Activated CD8-positive, alpha-beta memory T cell treated with anti-CD3 and anti-CD28 coated beads, Interleukin-2, amount 50 U/mL, for 24 hours (primary cell): ENCODE measurements around the gene WDHD1.
"Not testable (repeated sequence)": the region's sequence is repeated elsewhere in the genome, so short reads cannot be mapped to it uniquely, and the experiment has no call there.

ENCODE experiments used
- DNase-seq: peaks from one replicate; pipeline ENCODE4 v3.0.0-alpha.2; 2020; ENCODE audit errors: extremely low read depth

Gene WDHD1, protein sequence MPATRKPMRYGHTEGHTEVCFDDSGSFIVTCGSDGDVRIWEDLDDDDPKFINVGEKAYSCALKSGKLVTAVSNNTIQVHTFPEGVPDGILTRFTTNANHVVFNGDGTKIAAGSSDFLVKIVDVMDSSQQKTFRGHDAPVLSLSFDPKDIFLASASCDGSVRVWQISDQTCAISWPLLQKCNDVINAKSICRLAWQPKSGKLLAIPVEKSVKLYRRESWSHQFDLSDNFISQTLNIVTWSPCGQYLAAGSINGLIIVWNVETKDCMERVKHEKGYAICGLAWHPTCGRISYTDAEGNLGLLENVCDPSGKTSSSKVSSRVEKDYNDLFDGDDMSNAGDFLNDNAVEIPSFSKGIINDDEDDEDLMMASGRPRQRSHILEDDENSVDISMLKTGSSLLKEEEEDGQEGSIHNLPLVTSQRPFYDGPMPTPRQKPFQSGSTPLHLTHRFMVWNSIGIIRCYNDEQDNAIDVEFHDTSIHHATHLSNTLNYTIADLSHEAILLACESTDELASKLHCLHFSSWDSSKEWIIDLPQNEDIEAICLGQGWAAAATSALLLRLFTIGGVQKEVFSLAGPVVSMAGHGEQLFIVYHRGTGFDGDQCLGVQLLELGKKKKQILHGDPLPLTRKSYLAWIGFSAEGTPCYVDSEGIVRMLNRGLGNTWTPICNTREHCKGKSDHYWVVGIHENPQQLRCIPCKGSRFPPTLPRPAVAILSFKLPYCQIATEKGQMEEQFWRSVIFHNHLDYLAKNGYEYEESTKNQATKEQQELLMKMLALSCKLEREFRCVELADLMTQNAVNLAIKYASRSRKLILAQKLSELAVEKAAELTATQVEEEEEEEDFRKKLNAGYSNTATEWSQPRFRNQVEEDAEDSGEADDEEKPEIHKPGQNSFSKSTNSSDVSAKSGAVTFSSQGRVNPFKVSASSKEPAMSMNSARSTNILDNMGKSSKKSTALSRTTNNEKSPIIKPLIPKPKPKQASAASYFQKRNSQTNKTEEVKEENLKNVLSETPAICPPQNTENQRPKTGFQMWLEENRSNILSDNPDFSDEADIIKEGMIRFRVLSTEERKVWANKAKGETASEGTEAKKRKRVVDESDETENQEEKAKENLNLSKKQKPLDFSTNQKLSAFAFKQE

DNA sequence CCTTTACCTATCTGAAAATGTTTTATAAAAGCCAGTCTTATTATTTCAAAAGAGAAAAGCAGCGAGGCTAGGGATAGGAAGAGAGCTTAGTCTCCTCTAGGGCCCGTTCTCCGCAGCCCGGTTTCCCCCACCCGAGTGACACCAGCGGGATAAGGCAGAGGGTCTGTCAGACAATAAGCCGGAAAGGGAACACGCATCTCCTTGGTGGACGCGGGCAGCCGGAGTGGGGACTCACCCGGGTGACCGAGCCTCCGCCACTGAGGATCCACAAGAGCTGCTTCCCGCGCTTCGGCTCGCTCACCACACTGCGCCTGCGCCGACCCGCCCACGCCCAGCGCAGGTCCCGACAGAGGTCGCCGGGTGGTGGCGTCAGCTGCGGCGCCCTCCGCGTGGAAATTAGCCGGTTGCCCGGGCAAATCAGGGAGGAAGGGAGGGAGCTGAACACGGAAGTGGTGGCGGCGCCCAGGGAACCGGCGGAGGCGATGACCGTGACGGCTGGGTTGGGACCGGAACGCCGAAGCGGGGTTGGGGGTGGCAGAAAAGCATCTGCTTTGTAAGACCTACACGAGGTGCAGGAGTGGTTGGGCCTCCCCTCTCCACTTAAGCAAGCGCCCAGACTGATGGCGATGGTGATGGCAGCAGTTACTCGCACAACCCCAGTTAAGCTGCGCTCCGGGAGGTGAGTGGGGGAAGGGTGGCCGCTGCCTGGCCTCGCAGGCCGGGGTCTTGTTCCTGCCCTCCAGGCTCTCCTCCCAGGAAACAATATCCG lies at the start of gene WDHD1, which contains the start of gene SOCS4:
Gene WDHD1, minus strand, starts transcription at position 307 of the 769 bp plus-strand sequence. CDS start 312 bp downstream, outside the sequence.
Gene SOCS4, plus strand, starts transcription at position 444 of the 769 bp plus-strand sequence. CDS start 15,806 bp downstream, outside the sequence.
- peak; percentile 90 for DNase-seq

DNA sequence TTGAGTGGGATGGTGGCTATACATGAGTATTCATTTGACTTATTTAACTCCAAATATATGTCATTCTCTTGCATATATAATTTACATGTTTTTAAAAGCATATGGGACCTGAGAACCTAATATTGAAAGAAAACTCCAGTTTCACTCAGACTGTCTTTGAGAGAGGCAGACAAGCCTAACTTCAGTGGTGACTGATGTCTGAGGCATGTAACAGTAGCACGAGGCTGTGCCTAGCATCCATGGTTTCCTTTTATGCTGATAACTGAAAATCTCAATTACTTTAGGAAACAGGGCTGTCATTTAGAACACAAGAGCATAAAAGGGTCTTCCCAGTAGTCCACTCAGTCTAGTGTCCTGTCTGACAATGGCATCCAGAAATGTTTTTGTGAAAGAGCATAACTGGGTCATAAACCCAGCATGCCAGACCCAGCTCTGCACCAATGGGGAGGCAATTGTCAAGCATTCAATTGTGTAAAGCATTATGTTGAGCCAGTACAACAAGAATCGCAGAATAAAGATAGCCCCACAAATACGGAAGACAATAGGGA lies 48.8 kb upstream of the WDHD1 start:
- no peak for DNase-seq

DNA sequence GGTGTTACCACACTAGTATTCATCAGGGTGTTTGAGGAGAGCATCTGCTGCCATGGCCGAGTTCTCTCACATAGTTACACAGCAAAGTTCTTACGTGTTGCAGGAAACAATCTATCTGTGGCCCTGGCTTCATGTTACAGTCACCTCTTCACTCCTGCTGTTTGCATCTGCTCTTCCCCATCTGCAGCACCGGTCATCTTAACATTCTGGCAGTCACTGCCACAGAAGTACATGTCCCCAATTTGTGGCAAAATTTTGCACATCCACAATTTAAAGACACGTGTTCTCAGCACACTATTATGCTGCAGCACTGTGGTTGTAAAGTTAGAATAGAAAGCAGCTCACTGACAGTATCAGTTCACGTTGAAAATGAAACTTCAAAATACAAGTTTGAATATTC lies 47.8 kb upstream of the WDHD1 start:
- no peak for DNase-seq

DNA sequence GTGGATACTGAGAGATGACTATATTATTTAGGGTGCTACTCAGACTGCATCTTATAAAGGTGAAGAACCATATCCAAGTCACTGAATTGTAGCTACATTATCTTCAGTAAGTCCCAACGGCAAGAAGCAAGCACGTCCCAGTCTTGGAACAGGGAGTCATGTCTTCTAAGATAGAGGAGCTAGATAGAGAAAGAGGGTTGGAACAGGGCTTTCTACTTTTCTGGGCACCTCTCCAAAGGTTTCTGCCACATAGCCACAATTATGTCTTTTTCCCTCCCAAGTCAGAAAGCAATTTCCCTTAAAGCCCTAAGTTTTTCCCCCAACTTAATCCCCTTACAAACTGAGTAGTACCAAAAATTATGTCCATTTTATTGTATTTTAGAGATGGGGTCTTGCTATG lies 47.0 kb upstream of the WDHD1 start:
- no peak for DNase-seq

DNA sequence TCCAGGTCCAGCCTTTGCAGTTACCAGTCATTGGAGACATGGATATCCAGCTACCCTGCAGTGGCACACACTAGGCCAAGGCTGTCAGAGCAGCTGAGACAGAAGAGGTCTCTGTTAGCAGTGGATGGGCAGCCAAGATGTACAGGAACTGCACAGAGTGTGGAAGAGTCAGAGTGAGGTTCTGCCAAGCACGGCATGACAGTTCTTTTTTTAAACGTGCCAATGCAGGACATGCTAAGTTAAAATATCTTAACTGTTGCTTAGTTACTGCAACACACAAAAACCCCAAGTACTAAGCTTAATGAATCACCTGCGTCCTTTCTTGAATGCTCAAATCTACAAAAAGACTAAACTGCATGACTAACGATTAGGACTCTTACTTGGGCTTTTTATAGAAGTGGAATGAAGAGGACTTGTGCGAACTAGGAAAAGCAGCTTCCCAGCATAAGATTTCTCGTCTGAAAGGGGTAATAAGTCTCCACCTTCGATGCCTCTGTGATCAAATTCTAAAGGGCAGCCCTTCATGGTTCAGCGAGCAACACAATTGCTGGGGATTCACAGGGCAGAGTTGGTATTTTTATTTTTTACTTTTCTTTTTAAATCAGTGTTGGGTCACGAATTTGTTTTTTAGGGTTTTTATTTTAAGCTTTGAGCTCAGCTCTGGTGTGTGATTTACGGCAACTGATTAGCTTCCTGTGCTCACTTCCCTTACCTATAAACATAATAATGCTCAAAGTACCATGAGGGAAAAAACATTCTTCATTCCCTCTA lies 45.2 kb upstream of the WDHD1 start:
- DNase-seq: no peak

DNA sequence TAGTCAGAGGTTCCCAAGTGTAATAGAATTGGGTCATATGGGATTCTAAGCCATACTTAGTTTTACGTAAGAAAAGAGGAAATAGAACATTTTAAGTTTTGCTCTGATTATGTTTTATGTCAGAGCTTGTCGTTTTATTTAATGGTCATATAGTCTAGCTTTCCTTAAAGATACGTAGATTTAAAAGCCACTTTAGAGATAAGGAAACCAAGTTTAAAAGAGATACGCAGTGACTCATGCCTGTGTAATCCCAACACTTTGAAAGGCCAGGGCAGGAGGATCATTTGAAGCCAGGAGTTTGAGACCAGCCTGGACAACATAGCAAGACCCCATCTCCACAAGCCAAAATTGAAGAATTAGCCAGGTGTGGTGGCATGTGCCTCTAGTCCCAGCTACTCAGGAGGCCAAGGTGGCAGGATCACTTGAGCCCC lies 44.1 kb upstream of the WDHD1 start:
- DNase-seq: no peak

DNA sequence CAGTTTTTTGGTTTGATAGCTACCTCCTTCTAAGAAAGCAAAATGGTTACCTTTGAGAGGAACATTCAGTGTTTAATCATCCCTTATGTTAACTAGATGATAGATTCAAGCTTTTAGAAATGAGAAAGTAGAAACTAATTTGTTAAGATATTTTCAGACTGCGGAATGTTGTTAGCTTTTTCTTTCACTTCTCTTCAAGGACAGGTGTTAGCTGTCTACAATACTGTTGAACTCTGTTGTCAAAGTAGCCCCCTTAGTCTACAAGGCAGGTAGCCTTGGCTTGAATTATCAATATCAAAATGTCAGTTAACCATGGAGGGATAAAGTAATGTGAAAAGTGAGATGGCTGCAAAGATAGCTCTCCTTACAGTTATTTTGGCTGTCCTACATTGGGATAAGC lies 39.3 kb upstream of the WDHD1 start:
- DNase-seq: no peak

DNA sequence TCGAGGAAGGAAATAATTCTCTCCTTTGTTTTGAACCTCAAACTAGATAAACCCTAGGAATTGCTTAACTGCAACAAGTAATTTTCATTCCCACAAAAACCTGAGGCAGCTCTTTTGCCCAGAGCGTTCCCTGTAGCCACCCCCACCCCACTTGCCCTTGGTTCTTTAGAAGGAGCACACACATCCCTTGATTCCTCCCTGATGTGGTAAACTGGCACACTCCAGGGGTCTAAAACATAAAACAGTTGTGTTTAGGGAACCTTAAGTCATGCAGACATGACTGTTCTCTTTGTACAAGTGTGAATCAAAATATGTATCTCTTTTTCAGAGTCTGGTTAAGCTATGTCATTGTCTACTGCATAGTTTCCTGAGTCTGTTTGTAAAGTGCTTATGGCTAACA lies 38.5 kb upstream of the WDHD1 start:
- no peak for DNase-seq

DNA sequence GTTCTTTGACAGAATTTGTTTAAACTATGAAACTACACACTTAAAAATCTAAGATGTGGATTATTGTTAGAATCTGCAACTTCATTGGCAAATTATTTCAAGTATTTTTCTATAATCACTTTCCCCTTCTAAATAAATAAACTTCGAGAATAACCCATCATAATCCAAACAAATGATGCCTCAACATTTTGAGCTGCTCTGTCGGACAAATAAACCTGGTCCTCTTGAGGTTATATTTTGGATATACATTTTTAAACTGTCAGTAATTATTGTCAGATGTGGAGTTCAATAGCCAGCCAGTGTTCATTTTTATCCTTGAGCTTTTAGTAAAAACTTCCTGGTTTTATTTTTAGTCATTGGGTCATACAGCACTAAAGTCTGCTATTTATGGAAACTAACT lies 38.0 kb upstream of the WDHD1 start:
- not testable (repeated sequence) for DNase-seq

DNA sequence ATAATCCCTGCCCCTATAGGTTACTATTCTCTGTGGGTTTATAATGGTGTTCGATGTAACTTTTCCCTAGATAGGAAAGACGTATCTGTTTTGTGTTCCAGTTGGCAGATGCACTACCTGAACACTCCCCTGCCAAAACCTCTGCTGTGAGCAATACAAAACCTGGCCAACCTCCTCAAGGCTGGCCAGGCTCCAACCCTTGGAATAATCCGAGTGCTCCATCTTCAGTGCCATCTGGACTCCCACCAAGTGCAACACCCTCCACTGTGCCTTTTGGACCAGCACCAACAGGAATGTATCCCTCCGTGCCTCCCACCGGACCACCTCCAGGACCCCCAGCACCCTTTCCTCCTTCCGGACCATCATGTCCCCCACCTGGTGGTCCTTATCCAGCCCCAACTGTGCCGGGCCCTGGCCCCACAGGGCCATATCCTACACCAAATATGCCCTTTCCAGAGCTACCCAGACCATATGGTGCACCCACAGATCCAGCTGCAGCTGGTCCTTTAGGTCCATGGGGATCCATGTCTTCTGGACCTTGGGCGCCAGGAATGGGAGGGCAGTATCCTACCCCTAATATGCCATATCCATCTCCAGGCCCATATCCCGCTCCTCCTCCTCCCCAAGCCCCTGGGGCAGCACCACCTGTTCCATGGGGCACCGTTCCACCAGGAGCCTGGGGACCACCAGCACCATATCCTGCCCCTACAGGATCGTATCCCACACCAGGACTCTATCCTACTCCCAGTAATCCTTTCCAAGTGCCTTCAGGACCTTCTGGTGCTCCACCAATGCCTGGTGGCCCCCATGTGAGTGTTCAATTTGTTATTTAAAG lies 35.8 kb upstream of the WDHD1 start:
- no peak for DNase-seq

DNA sequence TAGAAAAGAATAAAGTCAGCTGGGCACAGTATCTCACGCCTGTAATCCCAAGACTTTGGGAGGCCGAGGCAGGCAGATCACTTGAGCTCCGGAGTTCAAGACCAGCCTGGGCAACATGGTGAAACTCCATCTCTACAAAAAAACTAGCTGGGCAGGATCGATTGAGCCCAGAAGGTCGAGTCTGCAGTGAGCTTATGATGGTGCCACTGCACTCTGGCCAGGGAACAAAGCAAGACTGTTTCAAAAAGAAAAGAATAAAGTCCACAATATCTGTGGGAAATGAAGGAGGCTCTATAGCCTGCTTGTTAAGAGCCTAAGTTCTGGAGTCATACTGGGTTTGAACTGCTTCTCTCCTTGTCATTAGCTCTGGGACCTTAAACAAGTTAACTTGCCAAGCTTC lies 32.4 kb upstream of the WDHD1 start:
- no peak for DNase-seq

DNA sequence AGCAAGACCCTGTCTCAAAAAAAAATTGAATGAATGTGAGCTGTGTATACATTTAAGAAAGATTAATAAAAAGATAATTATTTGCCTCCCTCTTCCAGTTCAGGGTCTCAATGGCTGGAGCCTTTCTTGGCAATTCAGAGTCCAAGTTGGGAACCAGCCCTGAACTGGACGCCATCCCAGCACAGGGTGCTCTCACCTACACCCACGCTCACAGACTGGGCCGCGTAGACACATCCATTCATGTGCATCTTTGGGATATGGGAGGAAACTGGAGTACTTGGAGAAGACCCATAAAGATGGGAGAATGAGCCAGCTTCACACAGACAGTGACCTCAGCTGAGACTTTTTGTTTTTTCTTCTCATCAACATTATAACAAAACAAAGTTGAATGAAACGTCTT lies 31.0 kb upstream of the WDHD1 start:
- no peak for DNase-seq

DNA sequence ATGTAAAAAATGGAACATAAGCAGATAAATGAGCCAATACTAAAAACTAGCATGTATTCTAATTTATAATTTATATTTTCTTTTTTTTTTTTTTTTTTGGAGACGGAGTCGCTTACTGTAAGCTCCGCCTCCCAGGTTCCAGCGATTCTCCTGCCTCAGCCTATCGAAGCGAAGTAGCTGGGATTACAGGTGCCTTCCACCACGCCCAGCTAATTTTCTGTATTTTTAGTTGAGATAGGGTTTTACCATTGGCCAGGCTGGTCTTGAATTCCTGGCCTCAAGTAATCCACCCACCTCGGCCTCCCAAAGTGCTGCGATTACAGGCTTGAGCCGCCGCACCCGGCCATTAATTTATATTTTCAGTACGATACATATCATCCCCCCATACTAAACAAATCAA lies 27.2 kb upstream of the WDHD1 start:
- no peak for DNase-seq

DNA sequence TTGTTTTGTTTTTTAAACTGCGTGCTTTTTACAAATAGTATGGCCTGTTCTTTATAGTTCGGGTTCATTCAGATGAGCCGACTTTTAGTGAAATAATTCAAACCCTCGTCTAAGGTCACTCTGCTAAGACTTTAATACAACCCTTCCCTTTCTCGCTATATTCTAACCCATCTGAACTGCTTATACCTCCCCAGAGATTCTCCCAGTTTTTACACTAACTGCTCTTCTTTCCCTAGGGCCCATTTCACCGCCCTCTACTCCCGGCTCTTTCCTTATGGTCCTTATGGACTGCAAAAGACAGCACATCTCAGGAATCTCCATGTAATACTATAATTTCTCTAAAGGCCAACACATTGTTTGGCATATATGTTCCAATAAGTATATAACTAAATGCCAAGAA lies 26.6 kb upstream of the WDHD1 start:
- DNase-seq: no peak

DNA sequence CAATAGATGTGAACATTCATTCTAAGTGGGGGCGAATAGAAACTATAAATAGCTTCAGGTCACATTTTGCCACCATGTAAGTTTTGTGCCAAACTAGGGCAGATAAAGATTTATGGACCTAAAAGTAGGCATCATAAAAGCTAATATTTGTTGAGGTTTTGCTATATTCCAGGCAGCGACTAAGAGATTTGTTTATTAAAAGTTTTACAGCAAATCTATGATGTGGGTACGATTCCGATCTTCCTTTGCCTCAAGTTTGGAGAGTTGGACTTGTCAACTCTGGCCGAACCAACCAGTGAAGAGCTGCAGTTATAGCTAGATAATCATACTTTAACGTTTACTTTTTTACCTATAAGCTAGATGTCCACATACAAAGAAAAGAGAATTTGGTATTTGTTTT lies 26.1 kb upstream of the WDHD1 start:
- no peak for DNase-seq

DNA sequence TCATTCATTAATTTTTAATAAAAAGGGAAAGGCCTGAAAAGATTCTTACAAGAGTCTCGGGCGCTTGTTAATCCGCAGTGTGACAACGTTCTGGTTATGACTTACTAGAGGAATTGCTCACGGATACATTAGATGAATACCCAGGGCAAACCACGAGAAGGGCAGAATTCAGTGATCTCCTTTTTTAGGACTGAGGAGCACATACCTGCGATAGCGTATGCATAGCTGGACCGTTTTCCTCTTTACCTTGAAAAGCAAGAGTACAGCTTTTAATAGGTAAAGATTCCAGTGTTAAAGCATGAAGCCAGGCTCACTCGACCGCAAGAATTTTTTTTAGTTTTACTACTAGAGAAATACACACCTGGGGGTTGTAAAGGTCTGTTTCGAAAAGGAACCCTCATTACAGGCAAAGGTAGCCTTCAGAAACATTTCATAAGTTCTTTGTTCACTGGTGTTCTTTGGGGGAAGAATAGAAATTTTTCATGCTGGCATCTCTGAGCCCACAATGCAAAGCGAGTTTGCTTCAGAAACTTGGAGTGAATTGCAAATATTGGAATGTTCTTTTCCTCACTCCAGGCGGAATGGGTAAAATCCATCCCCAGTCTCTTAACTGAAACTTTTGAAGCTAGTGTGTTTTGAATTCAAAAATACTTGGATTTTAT lies 25.5 kb upstream of the WDHD1 start:
- no peak for DNase-seq

DNA sequence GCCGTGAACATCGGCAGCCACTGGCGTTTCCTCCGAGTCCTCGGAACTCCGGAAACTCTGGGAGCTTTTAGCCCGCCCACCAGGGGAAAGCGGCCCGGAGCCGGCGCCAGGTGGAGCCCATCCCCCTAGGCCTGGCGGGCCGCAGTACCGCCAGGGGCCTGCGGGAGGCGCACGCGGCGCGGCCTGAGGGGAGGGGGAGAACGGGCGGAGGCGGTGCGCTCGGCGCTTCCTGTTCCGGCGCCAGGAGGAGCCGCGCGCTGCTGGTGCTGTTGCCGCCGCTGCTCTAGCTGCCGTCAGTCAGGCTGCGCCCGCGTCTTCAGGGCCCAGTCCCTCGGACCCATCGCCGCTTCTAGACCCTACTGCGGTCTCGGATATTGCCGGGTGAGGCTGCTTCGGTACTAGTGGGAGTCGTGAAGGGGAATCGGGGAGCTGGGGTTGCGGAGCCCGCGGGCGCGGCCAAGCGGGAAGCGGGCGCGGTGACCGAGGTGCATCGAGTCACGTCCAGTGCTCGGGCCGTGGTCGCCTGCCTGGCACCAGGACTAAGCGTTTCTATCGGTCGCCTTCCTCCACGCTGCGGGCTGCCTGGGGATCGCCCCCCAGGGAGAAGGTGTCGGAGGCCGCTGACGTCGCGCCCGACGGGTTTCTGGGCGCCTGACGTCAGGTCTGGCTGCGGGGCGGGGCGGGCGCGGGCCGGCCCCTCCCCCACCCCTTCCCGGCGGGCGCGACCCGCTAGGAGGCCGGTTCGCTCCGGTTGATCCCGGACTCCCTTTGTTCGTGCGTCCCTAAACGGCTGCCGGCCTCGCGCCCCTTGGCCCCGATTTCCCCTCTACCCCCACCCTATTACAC lies 24.7 kb upstream of the WDHD1 start, which contains the start of gene MAPK1IP1L:
Gene MAPK1IP1L, plus strand, starts transcription at position 225 of the 846 bp plus-strand sequence. CDS start 10,037 bp downstream, outside the sequence.
- DNase-seq: peak; percentile 57

DNA sequence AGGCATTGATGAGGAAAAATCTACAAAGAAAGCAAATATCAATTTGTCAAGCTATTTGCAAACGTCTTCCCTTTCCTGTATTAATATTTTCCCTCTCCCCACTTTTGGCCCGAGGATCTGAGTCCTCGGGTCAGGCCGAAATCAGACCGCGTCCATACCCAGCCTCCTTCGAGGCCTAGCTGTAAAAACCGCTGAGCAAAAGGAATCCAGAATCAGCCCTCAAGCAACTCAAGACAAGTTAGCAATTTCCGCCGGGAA lies 24.2 kb upstream of the WDHD1 start:
- DNase-seq: no peak
